HG02943 (cell line): ENCODE data around the gene MPPE1.
"Not testable (repeated sequence)": the region's sequence is repeated elsewhere in the genome, so short reads cannot be mapped to it uniquely, and the experiment has no call there.

Source experiments
- ATAC-seq: cut with Tn5 transposase; IDR thresholded peaks from one replicate; pipeline ENCODE4 v1.9.1; 2021; ENCODE audit warnings: mild to moderate bottlenecking, low read depth, moderate library complexity; ENCODE audit not compliant: unreplicated experiment

Gene MPPE1

GRCh38 chr18:11908182-11909060 lies at the start of gene MPPE1:
Gene MPPE1 (minus strand): TSS chr18:11908317. CDS start chr18:11897264, 11,053 bp downstream.
- peak; percentile 72 for ATAC-seq

GRCh38 chr18:11957636-11958035 lies 49.5 kb upstream of the MPPE1 start:
- no peak for ATAC-seq

GRCh38 chr18:11956371-11957308 lies 48.5 kb upstream of the MPPE1 start:
- no peak for ATAC-seq

- no peak for ATAC-seq
These were observed 47.3 kb upstream of the MPPE1 start for GRCh38 chr18:11955239-11956029.

GRCh38 chr18:11953113-11953512 lies 45.0 kb upstream of the MPPE1 start:
- ATAC-seq, result no peak

- ATAC-seq, result no peak
These were observed 43.3 kb upstream of the MPPE1 start for GRCh38 chr18:11951390-11951851.

- no peak for ATAC-seq
These were observed 42.7 kb upstream of the MPPE1 start for GRCh38 chr18:11950824-11951223.

GRCh38 chr18:11948852-11949523 lies 40.9 kb upstream of the MPPE1 start:
- no peak for ATAC-seq

- ATAC-seq, result peak; percentile 86
These were observed 39.4 kb upstream of the MPPE1 start for GRCh38 chr18:11947214-11948191.

GRCh38 chr18:11946756-11947155 lies 38.6 kb upstream of the MPPE1 start:
- peak; percentile 22 for ATAC-seq

- ATAC-seq, result not testable (repeated sequence)
These were observed 37.9 kb upstream of the MPPE1 start for GRCh38 chr18:11945834-11946659.

- ATAC-seq, result no peak
These were observed 36.7 kb upstream of the MPPE1 start for GRCh38 chr18:11944786-11945185.

- ATAC-seq, result no peak
These were observed 36.1 kb upstream of the MPPE1 start for GRCh38 chr18:11944252-11944651.

GRCh38 chr18:11943551-11943950 lies 35.4 kb upstream of the MPPE1 start:
- ATAC-seq, result no peak

- no peak for ATAC-seq
These were observed 32.8 kb upstream of the MPPE1 start for GRCh38 chr18:11940956-11941355.

- ATAC-seq, result no peak
These were observed 29.9 kb upstream of the MPPE1 start for GRCh38 chr18:11937874-11938478.

GRCh38 chr18:11932393-11932792 lies 24.3 kb upstream of the MPPE1 start:
- no peak for ATAC-seq
